Memory B cell (primary cell): ENCODE measurements around the gene GRK5.

ENCODE experiments used
- ATAC-seq: fragments of 150-1000 bp; cut with Tn5 transposase; 2 replicates; pipeline ENCODE4 v1.10.0; 2021; ENCODE audit warnings: low read depth, mild to moderate bottlenecking, moderate library complexity
- DNase-seq, 2 donors: peaks; one replicate each; pipeline ENCODE4 v3.0.0; 2022; ENCODE audit warnings: low spot score in 2 of 2
- H3K27ac Mint-ChIP-seq: one replicate; pipeline ENCODE4 v1.8.0; 2022; ENCODE audit warnings: mild to moderate bottlenecking, moderate library complexity, mixed read lengths
- H3K27me3 Mint-ChIP-seq: one replicate; pipeline ENCODE4 v1.8.0; 2022; ENCODE audit warnings: mixed read lengths
- H3K36me3 Mint-ChIP-seq: one replicate; pipeline ENCODE4 v1.8.0; 2022; ENCODE audit warnings: mild to moderate bottlenecking, mixed read lengths
- H3K4me1 Mint-ChIP-seq: one replicate; pipeline ENCODE4 v1.8.0; 2022; ENCODE audit warnings: mixed read lengths
- H3K4me3 Mint-ChIP-seq: one replicate; pipeline ENCODE4 v1.8.0; 2022; ENCODE audit warnings: mild to moderate bottlenecking, moderate library complexity, mixed read lengths
- H3K9me3 Mint-ChIP-seq: one replicate; pipeline ENCODE4 v1.8.0; 2022; ENCODE audit warnings: mixed read lengths

Gene GRK5

DNA sequence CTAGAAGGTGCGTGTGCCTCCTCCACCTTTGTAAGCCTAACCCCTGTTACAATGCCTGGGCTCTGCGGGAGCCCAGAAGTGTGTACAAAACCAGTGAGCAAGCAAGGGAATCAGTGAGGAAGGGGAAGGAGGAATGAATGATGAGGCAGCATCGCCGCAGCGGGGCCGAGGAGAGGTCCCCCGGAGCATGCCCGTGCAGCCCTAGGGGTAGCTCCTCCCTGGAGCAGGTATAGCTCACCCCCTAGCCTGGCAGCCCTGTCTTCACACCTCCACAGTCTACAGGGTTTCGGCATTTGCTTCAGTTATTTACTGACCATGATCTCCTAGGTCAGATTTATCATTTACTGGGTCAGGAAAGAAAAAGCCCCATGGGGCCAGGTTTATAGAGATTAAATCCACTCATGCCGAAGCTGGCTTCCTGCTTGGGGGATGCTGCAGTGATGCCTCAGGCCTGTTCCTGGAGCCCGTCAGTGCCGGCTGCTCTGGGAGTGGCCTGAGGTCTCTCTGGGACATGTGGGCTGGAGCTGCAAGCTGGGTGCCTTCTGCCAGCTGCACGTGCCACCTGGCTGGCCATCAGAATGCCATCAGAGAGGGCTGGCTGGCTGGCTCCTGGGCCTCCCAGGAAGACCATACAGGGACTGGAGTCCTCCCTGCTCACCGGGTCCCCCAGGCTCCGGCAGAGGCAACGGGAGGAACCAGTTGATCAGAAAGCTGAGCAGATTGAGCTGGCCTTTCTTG lies 138.9 kb downstream of the GRK5 start:
- peaks cover 50% of the 10 kb centered on the region for H3K36me3 Mint-ChIP-seq
- DNase-seq (no peak), ATAC-seq (no peak)
- no peak overlapping the region for H3K27ac Mint-ChIP-seq
- no peaks in the 10 kb centered on the region for H3K27me3 Mint-ChIP-seq
- H3K4me3 Mint-ChIP-seq = no peak overlapping the region
- peaks cover 28% of the 10 kb centered on the region for H3K4me1 Mint-ChIP-seq
- no peaks in the 10 kb centered on the region for H3K9me3 Mint-ChIP-seq

DNA sequence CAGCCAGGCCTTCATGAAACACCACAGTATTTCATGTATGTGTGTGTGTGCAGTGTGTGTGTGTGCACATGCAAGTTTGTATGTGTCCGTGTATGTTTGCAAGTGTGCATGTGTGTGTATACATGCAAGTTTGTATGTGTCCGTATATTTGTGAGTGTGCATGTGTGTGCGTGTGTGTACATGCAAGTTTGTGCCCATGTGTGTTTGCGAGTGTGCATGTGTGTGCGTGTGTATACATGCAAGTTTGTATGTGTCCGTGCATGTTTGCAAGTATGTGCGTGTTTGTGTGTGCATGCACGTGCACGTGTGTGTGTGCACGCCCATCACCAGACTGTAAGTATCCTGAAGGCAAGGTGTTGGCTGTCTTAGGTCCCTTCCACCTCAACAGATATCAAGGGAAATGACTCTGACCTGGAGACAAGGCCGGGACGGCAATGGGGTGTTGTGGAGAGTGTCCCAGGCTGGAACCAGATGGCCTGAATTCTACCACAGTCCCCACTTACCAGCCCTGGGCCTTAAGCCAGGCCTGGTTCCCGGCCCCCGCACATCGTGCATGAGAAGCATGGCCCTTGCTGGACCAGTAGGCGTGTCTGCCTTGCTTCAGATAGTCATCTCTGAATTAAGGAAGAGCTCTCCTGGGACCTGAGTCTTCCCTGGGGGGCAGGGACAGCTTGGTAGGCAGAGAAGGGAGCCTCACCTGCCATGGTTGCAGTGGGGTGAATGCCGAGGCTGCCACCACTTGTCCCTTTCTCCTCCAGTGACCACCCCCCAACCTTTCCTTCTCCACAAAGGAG lies 140.0 kb downstream of the GRK5 start:
- ATAC-seq = no peak
- no peaks in the 10 kb centered on the region for H3K9me3 Mint-ChIP-seq
- no peaks in the 10 kb centered on the region for H3K27me3 Mint-ChIP-seq
- H3K36me3 Mint-ChIP-seq = peaks cover 54% of the 10 kb centered on the region
- H3K27ac Mint-ChIP-seq = no peak overlapping the region
- no peak overlapping the region for H3K4me3 Mint-ChIP-seq
- DNase-seq = no peak
- peaks cover 24% of the 10 kb centered on the region for H3K4me1 Mint-ChIP-seq

DNA sequence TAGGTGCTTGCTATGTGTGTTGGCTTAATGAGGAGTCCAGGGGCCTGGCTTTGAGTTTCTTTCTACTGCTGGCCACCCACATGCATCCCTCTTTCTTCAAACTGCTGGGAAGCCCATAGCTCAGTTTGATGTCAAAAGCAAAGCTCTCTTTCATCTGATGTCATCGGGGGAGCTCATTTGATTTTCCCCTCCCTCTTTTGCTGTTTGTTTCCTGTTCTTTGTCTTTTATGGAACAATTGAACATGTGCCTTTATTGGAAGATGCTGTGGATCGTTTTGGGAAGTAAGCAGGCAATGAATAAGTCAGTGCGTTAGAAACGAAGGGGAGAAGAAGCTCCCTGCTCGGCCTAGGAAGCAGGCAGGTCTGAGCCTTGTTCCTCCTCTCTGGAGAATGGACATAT lies 140.7 kb downstream of the GRK5 start:
- Mint-ChIP-seq H3K9me3 (no peaks in the 10 kb centered on the region), H3K4me3 (no peak overlapping the region), H3K27me3 (no peaks in the 10 kb centered on the region), H3K4me1 (peaks cover 24% of the 10 kb centered on the region), H3K36me3 (peaks cover 57% of the 10 kb centered on the region), H3K27ac (no peak overlapping the region)
- no peak for DNase-seq
- no peak for ATAC-seq

DNA sequence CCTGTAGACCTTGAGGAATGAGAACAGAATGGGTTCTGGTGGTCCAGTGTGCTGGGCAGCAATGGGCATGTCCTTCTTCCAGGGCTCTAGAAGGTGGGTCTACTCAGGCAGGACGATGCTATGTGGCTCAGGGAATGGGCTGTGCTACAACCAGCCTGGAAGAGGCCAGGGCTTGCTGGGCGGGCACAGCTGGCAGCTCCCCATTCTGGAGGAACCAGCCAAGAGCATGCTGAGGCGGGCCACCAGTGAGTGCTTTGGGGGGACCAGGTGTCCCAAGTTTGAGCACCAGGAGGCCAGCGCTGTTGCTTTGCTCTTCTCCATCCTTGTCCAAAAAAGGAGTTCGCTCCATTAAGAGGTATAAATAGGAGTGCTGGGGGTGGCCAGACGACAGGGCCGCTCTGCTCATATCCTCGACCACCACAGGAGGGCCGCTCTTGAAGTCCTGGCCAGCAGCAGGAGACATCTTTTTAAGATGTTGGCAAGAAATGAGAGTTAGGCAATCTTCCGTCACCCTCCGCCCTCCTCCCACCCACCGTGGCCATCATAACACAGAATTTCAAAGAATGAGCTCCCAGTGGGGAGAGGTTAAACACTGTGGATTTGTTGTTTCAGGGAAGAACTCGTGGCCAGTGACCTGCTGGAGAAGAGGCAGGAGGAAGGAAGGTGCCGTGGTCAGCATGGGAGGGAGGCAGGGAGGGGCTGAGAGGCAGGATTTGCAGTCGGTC lies 141.3 kb downstream of the GRK5 start:
- H3K9me3 Mint-ChIP-seq = no peaks in the 10 kb centered on the region
- ATAC-seq (no peak), DNase-seq (no peak)
- no peak overlapping the region for H3K4me3 Mint-ChIP-seq
- H3K36me3 Mint-ChIP-seq = peaks cover 55% of the 10 kb centered on the region
- peaks cover 20% of the 10 kb centered on the region for H3K4me1 Mint-ChIP-seq
- no peaks in the 10 kb centered on the region for H3K27me3 Mint-ChIP-seq
- H3K27ac Mint-ChIP-seq = no peak overlapping the region

DNA sequence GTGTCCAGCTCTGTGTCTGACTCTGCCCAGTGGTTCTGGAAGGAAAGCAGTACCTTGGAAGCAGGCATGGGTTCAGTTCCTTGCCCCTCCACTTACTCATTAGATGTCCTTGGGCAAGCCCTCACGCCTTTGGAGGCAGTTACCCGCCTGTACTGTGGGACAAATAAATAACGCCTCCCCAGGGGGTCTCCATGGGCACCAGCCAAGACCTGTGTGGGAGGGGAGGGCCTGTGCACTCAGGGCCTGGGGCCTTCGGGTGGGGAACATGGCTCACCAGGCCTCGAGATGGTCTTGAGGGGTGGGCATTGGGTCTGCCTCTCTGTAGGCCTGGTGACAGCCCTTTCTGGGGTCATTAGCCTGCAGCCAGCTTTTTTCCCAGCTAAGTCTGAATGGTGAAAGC lies 142.0 kb downstream of the GRK5 start:
- no peak overlapping the region for H3K27ac Mint-ChIP-seq

DNA sequence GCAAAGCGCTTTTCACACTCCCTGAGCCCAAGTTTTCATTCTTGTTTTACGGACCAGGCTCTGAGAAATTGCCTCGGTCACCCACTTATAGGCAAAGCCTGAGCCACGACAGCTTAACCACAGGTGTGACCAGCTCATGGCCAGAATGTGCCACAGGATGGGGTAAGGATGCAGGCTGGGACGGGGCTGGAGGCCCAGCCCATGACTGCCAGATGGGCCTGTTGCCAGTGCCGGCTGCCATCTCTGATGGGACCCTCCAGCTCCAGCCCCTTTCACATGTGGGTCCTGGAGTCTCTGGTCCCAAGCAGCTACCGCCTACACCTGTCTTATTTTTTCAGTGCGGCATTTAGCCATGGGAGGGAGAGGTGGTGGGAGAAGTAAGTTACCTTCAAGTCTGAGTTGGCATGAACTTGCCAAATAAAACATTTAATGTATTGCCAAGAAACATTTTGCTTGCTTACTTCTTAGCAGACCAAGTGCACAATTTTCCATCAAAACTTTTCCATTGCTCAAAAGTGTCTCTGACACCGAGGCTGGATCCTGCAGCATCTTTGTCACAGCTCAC lies 142.6 kb downstream of the GRK5 start:
- no peaks in the 10 kb centered on the region for H3K27me3 Mint-ChIP-seq
- H3K9me3 Mint-ChIP-seq = no peaks in the 10 kb centered on the region
- H3K27ac Mint-ChIP-seq = no peak overlapping the region
- DNase-seq = no peak
- peaks cover 15% of the 10 kb centered on the region for H3K4me1 Mint-ChIP-seq
- ATAC-seq = no peak
- H3K36me3 Mint-ChIP-seq = peaks cover 50% of the 10 kb centered on the region
- no peak overlapping the region for H3K4me3 Mint-ChIP-seq

More for the DNA sequence above, 142.0 kb downstream of the GRK5 start:
- Mint-ChIP-seq H3K4me1 (peaks cover 18% of the 10 kb centered on the region), H3K9me3 (no peaks in the 10 kb centered on the region), H3K4me3 (no peak overlapping the region), H3K27me3 (no peaks in the 10 kb centered on the region), H3K36me3 (peaks cover 52% of the 10 kb centered on the region)
- no peak for ATAC-seq
- DNase-seq = no peak

DNA sequence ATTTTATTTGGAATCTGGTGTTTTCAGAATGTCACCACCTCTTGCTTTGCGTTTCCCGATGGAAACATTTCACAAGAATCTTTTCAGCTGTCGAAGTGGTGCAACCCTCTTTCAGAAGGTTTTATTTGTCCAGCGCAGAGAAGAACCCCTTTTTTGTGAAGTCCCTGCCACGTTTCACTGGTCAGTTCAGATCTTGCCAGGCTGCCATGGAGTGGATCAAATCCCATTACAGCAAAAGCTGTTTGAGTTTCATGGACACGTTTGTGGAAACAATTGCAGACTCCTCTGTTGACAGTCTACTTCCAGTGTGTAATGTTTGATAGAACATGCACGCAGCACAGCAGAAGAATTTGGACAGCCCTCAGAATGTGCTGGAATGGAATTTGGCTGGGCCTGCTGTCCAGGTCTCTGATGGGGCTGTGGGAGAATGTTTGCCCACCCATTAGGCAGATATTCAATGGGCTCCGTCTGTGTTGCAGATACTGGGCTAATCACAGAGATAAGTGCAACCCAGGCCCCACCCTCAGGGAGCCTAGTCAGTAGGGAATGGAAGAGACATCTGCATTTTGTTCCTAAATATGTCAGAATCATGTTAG lies 143.2 kb downstream of the GRK5 start:
- H3K27me3 Mint-ChIP-seq = no peaks in the 10 kb centered on the region
- H3K27ac Mint-ChIP-seq = no peak overlapping the region
- no peak overlapping the region for H3K4me3 Mint-ChIP-seq
- DNase-seq (no peak), ATAC-seq (no peak)
- peaks cover 46% of the 10 kb centered on the region for H3K36me3 Mint-ChIP-seq
- peaks cover under 1% of the 10 kb centered on the region for H3K9me3 Mint-ChIP-seq
- H3K4me1 Mint-ChIP-seq = peaks cover 12% of the 10 kb centered on the region

DNA sequence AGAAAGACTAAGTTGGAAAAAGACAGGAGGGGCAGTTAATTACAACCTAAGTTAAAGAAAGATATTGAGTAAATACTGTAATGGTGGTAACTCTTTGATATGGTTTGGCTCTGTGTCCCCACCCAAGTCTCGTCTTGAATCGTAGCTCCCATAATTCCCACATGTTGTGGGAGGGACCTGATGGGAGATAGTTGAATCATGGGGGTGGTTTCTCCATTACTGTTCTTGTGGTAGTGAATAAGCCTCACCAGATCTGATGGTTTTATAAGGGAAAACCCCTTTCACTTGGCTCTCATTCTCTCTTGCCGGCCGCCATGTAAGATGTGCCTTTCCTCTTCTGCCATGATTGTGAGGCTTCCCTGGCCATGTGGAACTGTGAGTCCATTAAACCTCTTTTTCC lies 143.8 kb downstream of the GRK5 start:
- Mint-ChIP-seq H3K4me1 (peaks cover 12% of the 10 kb centered on the region), H3K27me3 (no peaks in the 10 kb centered on the region), H3K27ac (peak overlapping the region; percentile 61), H3K9me3 (peaks cover 4% of the 10 kb centered on the region), H3K36me3 (peaks cover 46% of the 10 kb centered on the region), H3K4me3 (no peak overlapping the region)
- no peak for DNase-seq
- no peak for ATAC-seq

DNA sequence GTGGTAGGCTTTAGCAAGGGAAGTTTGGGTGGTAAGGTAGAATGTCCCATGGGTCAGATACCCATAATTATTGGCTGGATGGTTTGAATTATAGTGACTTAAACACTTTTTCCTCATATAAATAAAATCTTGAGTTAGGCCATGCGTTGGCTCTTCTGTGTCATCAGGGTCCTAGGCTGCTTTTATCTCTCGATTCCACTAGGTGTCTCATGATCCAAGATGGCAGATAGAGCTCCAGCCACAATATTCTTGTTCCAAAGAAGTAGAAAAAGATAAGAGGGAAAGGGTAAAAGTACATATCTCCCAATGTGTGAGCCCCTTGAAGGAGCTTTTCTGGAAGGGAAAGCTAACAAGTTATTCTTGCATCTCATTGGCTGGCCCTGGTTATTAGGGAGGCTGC lies 144.7 kb downstream of the GRK5 start:
- H3K4me3 Mint-ChIP-seq = no peak overlapping the region
- no peak overlapping the region for H3K27ac Mint-ChIP-seq
- H3K36me3 Mint-ChIP-seq = peaks cover 49% of the 10 kb centered on the region
- H3K4me1 Mint-ChIP-seq = peaks cover 17% of the 10 kb centered on the region
- H3K9me3 Mint-ChIP-seq = peaks cover 4% of the 10 kb centered on the region
- H3K27me3 Mint-ChIP-seq = no peaks in the 10 kb centered on the region
- DNase-seq (no peak), ATAC-seq (no peak)

DNA sequence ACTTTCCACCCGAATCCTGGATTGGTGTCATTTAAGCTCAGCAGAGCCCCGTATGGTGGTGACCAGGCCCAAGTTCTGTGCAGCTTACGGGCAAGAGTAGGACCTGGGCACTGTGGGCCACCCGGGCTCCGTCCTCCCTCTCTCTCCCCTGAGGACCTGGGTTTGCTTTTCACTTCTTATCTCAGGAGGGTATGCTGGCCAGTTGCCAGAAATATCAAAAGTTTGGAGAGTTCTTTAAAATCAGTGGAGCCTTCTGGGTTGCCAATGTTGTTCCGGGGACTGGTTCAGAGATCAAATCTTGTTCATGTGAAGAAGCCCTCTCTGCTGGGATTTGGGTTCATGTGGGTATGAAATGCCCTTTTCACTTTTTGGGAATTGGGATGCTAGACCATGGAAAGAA lies 145.4 kb downstream of the GRK5 start:
- Mint-ChIP-seq H3K36me3 (peaks cover 45% of the 10 kb centered on the region), H3K4me3 (no peak overlapping the region), H3K9me3 (peaks cover 4% of the 10 kb centered on the region), H3K27me3 (no peaks in the 10 kb centered on the region), H3K4me1 (peaks cover 18% of the 10 kb centered on the region), H3K27ac (peak overlapping the region; percentile 41)
- no peak for DNase-seq
- ATAC-seq = no peak

DNA sequence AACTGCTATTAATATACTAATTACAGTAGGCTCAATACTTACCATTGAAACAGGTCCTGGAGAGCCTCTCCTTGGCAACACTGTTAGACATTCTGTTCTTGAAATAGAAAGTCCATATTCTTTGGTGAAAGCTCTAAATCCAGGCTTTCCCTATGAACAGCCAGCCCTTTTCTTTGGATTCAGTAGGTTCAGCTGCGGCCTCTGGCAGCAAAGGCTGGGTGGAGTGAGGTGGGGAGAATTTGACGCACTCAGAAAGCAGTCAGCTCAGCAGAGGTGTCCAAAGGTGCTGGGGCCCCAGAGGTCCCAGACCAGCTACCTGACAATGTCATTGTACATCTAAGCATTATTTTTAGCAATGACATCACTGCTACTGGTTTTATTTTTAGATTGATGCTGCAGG lies 146.1 kb downstream of the GRK5 start:
- ATAC-seq (no peak), DNase-seq (no peak)
- Mint-ChIP-seq H3K27me3 (no peaks in the 10 kb centered on the region), H3K36me3 (peaks cover 40% of the 10 kb centered on the region), H3K27ac (no peak overlapping the region), H3K4me1 (peaks cover 15% of the 10 kb centered on the region), H3K4me3 (no peak overlapping the region), H3K9me3 (peaks cover 4% of the 10 kb centered on the region)

DNA sequence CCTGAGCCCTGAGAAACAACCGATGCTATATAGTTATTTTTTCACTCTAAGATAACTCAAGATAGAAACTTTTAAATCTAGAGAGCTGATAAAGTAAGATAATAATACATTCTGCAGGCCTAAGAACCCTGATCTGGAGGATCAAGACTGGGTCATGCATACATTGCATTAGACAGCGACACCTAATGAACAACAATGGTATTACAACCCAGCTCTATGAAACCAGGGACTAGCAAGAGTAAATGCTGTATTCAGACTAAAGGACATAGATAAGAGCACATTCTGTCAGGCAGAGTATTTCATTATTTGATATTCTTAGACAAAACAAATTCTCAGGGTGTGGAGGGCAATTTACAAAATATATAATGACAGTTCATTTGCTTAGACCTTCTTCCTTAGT lies 148.6 kb downstream of the GRK5 start:
- ATAC-seq (no peak), DNase-seq (no peak)
- Mint-ChIP-seq H3K4me3 (no peak overlapping the region), H3K4me1 (peaks cover 32% of the 10 kb centered on the region), H3K36me3 (peaks cover 32% of the 10 kb centered on the region), H3K9me3 (peaks cover 6% of the 10 kb centered on the region), H3K27ac (no peak overlapping the region), H3K27me3 (no peaks in the 10 kb centered on the region)

DNA sequence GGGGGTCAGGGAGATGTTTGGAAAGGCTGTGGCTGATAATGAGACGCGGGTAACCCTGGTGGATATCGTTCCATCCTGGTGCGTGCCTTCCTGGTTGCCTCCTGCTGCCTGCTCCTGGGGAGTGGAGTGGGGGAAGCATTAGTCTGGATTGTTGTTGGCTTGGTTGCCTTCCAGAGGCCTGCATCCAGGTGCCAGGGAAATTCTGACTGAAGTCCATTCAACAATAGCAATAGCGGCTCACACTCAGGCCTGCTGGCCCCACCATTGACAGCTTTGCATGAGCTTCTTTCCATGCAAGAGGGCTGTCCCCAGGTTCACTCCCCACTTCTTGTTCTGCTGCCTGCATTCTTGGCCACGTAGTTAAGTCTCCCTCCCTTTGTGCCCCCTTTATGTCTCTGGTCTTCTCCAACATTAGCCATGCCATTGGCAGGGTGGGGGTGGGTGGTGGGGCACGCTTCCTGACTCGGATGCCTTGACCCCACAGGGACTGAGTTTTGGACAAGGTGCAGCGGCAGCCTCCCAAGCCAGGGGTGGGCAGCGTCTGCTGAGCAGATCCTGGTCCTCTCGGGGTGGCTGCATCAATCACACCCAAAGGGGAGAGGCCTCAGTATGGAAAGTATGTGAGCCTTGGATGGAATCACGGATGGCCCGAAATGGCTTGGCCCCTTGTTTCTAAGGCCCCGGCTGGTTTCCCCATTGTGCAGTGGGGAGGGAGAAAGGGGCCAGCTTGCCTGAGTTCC lies 150.2 kb downstream of the GRK5 start:
- Mint-ChIP-seq H3K36me3 (peaks cover 22% of the 10 kb centered on the region), H3K27ac (no peak overlapping the region), H3K4me3 (no peak overlapping the region), H3K4me1 (peaks cover 35% of the 10 kb centered on the region), H3K27me3 (no peaks in the 10 kb centered on the region), H3K9me3 (peaks cover 6% of the 10 kb centered on the region)
- DNase-seq (no peak), ATAC-seq (no peak)
